Hepatocyte (in vitro differentiated cells): ENCODE data around the gene LIMA1.

ENCODE experiments used
- EZH2 ChIP-seq: fragments of 200-600 bp; sonication (generic); IDR thresholded peaks from 2 replicates; pipeline ENCODE4 v1.6.1; 2016; ENCODE audit warnings: antibody characterized with exemption, mild to moderate bottlenecking, borderline replicate concordance
- TF ChIP-seq, protein P1 (sequence below): fragments of 200-600 bp; sonication (generic); IDR thresholded peaks from 2 replicates; pipeline ENCODE4 v1.5.1; 2016; ENCODE audit warnings: antibody characterized with exemption, mild to moderate bottlenecking; ENCODE audit not compliant: poor library complexity

- TF ChIP-seq, protein P1, sequence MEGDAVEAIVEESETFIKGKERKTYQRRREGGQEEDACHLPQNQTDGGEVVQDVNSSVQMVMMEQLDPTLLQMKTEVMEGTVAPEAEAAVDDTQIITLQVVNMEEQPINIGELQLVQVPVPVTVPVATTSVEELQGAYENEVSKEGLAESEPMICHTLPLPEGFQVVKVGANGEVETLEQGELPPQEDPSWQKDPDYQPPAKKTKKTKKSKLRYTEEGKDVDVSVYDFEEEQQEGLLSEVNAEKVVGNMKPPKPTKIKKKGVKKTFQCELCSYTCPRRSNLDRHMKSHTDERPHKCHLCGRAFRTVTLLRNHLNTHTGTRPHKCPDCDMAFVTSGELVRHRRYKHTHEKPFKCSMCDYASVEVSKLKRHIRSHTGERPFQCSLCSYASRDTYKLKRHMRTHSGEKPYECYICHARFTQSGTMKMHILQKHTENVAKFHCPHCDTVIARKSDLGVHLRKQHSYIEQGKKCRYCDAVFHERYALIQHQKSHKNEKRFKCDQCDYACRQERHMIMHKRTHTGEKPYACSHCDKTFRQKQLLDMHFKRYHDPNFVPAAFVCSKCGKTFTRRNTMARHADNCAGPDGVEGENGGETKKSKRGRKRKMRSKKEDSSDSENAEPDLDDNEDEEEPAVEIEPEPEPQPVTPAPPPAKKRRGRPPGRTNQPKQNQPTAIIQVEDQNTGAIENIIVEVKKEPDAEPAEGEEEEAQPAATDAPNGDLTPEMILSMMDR = no peak
- no peak for TF ChIP-seq EZH2
Measured at GRCh38 chr12:50326590-50327284, 43.4 kb upstream of the LIMA1 start.
